GM19397 (cell line): ENCODE measurements around the gene GCH1.

Experiments
- ATAC-seq: cut with Tn5 transposase; IDR thresholded peaks from one replicate; pipeline ENCODE4 v1.9.1; 2021; ENCODE audit warnings: mild to moderate bottlenecking, moderate library complexity; ENCODE audit not compliant: unreplicated experiment

The GCH1 gene

GRCh38 chr14:54829486-54830224, 73.0 kb downstream of the GCH1 start:
- ATAC-seq, result no peak

- ATAC-seq, result no peak
Observed at GRCh38 chr14:54828037-54828436, 74.6 kb downstream of the GCH1 start.

GRCh38 chr14:54823757-54824549, 78.7 kb downstream of the GCH1 start:
- ATAC-seq, result no peak

- no peak for ATAC-seq
Observed at GRCh38 chr14:54822685-54823084, 79.9 kb downstream of the GCH1 start.

- ATAC-seq, result no peak
Observed at GRCh38 chr14:54818201-54819133, 84.2 kb downstream of the GCH1 start.

GRCh38 chr14:54817506-54817905, 85.1 kb downstream of the GCH1 start:
- no peak for ATAC-seq

GRCh38 chr14:54816450-54816849, 86.2 kb downstream of the GCH1 start:
- ATAC-seq, result no peak

- no peak for ATAC-seq
Observed at GRCh38 chr14:54815515-54815914, 87.1 kb downstream of the GCH1 start.

GRCh38 chr14:54815016-54815415, 87.6 kb downstream of the GCH1 start:
- no peak for ATAC-seq

GRCh38 chr14:54814076-54814475, 88.5 kb downstream of the GCH1 start:
- ATAC-seq, result no peak

GRCh38 chr14:54813081-54813480, 89.5 kb downstream of the GCH1 start:
- ATAC-seq, result no peak

GRCh38 chr14:54812617-54813016, 90.0 kb downstream of the GCH1 start:
- ATAC-seq, result no peak

- no peak for ATAC-seq
Observed at GRCh38 chr14:54809767-54810166, 92.9 kb downstream of the GCH1 start.

GRCh38 chr14:54808326-54809161, 94.1 kb downstream of the GCH1 start:
- no peak for ATAC-seq

- no peak for ATAC-seq
Observed at GRCh38 chr14:54807881-54808280, 94.7 kb downstream of the GCH1 start.

- no peak for ATAC-seq
Observed at GRCh38 chr14:54807428-54807827, 95.2 kb downstream of the GCH1 start.

- no peak for ATAC-seq
Observed at GRCh38 chr14:54806616-54807015, 96.0 kb downstream of the GCH1 start.

- ATAC-seq, result peak; percentile 76
Observed at GRCh38 chr14:54805445-54806322, 96.9 kb downstream of the GCH1 start.

GRCh38 chr14:54805070-54805444, 97.6 kb downstream of the GCH1 start:
- ATAC-seq, result no peak
